CD4-positive, alpha-beta T cell treated with Interleukin-10 for 1 hour (primary cell): Measurements from ENCODE around the gene ZNF678.
A peak's percentile ranks its signal among the peaks of the same experiment; 100 is the strongest.
"Not testable (repeated sequence)": the region's sequence is repeated elsewhere in the genome, so short reads cannot be mapped to it uniquely, and the experiment has no call there.

Experiments used
- DNase-seq: peaks from one replicate; pipeline ENCODE4 v3.0.0-alpha.2; 2020

ZNF678 gene

DNA sequence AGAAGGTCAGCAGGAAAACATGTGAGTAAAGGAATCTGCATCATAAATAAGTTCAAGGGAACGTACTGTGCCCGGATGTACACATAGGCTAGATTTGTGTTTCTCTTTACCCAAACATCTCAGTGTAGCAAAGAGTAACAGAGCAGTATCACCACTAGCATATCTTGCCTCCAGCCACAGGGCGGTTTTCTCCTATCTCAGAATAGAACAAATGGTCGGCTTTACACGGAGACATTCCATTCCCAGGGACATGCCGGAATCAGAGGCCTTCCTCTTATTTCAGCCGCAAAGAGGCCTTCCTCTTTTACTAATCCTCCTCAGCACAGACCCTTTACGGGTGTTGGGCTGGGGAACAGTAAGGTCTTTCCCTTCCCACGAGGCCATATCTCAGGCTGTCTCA is 42.9 kb downstream of the ZNF678 start:
- not testable (repeated sequence) for DNase-seq

DNA sequence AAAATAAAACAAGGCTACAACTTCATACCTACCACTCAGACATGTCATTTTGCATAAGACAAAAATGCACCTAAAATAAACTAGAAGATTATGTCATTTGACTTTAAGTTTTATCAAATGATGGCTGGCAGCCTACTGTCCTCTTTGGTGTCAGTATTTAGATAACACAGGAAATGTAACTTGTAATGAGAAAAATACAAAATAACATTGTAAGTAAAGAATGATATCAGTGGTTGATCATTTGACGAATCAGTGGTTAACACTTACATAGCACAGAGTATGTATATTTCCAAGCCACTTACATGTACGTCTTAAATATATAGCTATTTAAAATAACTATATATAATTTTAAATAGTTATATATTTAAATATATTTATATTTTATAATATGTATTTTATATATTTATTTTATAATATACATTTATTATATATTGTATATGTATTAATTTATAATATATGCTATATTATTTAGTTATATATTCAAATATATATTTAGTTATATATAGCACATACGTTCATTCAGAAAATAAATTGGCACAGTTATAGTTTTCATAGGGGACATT is 44.1 kb downstream of the ZNF678 start:
- DNase-seq = peak; percentile 0

DNA sequence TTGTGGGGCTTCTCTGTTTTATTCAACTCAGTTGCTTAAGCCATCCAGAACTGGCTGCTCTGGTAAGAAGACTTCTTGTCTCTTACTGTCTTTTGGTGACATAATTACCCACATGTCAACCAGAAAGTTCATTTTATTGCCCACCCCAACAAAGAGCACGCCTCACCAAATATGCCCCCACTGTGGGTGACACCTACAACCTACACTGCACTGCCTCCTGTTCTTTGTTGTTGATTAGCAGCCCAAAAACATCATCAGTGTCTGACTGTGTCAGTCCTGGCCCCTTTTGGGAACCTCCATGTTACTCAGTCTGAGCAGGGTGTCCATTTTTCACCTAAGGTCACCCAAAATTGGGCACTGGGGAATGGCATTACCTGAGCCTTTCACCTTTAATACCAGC is 49.3 kb downstream of the ZNF678 start:
- no peak for DNase-seq

DNA sequence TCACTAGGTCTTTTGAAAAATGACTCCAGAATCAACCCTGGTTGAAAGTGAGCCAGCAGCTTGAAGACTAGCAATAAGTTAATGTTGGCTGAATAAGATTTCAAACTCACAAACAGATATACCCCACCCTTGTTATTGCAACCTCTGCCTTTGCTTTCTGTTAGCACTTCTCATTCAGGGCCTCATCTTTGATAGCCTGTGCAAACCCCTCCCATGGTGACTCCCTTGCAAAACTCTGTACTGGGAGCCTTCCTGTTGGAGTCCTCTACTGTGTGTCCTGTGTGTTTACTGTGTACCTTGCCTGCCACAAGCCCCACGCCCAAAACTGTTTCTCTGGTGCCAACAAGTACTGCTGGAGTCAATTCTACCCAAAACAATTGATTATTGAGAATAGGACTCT is 50.2 kb downstream of the ZNF678 start:
- DNase-seq = no peak

DNA sequence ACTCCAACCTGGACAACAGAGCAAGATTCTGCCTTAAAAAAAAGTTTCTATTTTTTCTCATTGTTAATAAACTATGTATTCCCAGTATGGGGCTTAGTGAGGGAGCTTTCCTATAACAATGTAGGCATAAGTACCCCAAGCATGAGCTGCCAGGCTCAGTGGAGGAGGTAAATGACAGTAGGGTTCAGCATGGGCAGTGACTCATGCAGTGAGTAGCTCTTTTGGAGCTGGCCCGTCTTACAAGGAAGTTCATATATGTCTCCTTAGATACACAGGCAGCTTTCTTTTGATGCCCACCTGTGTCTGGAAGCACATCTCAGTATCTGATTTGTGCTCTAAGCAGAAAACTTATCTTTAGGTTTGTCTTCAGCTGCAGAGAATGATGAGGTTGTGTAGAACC is 57.9 kb downstream of the ZNF678 start:
- no peak for DNase-seq

DNA sequence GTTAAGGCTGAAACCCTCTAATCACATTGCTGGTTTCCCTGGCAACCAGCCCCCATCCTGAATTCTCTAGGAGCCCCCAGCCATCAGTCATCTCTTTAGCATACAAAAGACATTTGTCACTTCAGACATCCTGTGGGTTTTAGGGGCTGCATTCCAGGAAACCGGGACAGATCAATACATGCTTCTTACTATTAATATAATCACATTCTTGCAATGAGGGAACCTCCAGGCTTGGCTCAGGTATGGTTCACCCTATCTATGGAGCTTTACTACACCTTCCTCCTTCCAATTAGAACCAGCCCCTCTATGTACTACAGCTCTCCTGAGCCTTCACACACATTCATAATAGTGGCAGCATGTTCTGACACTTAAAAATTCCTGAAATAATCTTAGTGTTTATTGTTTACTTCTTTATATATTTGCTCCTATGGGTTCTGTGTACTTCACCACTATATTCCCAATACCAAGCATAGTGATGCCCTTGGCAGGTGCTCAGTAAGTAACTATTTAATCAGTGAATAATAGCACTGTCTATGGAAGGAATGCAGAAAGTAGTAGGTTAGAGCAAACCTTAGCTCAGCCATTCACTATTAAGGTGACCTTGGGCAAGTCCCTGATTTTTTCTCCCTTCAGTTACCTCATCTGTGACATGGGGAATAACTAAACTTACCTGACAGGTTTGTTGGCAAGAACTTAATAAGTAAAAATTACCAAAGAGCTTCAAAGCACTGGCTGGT is 59.6 kb downstream of the ZNF678 start:
- DNase-seq = no peak

DNA sequence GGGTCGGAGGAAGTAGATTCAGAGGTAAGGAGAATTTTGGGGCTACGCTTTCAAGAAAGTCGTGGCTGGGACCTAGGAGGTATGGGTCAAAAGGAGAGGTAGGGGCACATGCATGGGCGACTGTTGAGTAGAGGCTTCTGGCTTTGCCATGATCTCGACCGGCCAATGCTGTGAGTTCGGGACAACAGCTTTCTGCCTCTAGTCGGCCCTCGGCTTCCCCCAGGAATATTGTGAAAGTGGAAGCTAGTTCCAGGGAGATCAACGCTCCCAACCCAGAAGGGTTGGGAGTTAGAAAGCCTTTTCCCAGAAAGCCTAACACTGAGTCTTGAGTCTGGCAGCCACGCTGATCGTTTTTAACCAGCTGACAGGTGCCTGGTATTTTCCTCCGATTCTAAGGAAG is 69.0 kb downstream of the ZNF678 start:
- no peak for DNase-seq

DNA sequence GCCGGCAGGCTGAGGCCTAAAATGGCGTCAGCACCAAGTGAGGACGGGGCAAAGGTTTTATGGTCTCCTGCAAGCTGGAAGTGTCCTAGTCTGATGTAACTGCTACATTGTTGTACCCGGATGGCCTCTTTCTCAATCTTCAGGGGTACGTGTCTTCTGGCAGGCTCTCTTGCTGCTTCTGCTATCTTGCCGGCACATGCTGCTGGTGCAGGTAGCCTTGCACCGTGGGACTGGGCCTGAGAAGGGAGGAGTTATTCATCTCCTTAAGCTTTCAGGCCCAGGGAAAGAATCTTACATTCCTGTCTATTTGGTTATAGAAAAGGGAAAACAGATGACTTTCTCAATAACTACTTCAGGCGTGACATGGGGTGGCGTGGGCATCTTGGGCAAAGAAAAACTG is 72.2 kb downstream of the ZNF678 start:
- DNase-seq = no peak

DNA sequence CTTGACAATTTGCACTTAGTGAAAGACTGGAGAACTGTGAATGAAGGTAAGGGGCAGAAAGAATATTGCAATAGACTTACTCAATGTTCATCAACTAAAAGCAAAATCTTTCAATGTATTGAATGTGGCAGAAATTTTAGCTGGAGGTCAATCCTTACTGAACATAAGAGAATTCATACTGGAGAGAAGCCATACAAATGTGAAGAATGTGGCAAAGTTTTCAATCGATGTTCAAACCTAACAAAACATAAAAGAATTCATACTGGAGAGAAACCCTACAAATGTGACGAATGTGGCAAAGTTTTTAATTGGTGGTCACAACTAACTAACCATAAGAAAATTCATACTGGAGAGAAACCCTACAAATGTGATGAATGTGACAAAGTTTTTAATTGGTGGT is 91.1 kb downstream of the ZNF678 start:
- DNase-seq = no peak

DNA sequence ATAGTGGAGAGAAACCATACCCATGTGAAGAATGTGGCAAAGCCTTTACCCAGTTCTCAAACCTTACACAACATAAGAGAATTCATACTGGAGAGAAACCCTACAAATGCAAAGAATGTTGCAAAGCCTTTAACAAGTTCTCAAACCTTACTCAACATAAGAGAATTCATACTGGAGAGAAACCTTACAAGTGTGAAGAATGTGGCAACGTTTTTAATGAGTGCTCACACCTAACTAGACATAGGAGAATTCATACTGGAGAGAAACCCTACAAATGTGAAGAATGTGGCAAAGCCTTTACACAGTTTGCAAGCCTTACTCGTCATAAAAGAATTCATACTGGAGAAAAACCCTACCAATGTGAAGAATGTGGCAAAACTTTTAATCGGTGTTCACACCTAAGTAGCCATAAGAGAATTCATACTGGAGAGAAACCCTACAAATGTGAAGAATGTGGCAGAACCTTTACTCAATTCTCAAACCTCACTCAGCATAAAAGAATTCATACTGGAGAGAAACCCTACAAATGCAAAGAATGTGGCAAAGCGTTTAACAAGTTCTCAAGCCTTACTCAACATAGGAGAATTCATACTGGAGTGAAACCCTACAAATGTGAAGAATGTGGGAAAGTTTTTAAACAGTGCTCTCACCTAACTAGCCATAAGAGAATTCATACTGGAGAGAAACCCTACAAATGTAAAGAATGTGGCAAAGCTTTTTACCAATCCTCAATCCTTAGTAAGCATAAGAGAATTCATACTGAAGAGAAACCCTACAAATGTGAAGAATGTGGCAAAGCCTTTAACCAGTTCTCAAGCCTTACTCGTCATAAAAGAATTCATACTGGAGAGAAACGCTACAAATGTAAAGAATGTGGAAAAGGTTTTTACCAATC is 91.7 kb downstream of the ZNF678 start:
- no peak for DNase-seq

DNA sequence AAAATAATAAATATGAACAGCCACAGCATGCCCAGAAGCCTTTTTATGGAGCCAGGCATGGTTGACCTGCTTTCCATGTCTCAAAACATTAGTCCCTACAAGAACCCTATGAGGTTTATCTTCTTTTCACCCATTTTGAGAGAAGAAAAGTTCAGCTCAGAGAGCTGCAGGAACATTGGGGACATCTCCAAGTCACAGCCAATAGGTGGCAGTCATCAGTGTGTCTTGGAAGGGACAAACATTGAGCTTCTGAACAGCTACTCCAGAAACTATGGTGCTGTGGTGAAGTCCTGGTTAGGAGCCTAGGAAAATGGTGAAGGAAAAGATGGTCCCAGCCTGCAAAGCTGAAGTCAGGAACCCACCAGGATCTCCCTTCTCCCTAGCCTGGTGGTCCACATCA is 98.1 kb downstream of the ZNF678 start:
- DNase-seq = no peak

DNA sequence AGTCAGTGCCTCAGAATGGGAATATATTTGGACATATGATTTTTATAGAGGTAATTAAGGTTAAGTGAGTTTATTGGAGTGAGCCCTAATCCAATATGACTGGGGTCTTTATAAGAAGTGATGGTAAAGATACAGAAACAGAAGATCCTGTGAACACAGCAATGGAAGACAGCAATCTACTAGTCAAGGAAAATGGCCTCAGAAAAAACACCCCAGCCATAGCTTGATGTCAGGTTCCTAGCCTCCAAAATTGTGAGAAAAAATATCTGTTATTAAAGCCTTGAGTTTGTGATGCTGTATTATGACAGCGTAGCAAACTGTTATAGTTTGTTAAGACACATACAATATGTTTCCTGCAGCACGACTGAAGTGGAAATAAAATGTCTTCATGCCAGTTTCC is 99.6 kb downstream of the ZNF678 start:
- DNase-seq = no peak

DNA sequence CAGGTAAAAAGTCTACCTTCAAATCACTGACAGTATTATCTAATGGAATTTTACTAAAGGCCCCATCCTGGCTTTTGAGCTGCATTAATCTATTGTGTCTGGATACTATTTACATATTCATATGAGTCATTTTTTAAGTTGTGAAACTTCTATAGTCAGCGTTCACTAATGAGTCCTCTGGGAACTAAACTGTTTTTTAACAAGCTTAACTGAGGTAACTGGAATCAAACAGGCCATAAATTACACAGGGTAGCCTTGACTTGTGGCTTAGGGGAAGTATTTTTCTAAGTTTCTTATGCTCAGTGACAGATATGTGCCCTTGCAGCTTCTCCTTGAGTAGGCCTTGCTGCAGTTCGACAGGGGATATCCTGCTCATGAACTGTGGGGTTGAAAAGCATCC is 102.9 kb downstream of the ZNF678 start:
- DNase-seq = no peak

DNA sequence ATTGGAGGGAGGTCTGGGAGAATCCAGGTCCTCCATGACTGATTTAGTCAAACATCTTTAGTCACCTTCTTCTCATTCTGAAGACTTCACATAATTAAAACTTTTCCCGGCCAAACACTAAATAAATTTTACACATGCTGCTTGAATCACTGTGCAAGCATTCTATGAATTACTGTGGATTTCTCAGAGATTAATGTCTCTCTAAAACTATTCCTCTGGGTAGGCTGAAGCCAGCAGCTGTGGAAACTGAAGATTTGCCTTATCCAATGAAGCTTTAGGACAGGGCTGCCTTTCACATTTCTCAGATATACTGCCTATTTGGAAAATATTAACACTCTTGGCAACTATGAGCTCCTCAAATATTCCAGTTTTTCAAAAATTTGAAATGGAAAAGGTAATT is 110.1 kb downstream of the ZNF678 start:
- no peak for DNase-seq

DNA sequence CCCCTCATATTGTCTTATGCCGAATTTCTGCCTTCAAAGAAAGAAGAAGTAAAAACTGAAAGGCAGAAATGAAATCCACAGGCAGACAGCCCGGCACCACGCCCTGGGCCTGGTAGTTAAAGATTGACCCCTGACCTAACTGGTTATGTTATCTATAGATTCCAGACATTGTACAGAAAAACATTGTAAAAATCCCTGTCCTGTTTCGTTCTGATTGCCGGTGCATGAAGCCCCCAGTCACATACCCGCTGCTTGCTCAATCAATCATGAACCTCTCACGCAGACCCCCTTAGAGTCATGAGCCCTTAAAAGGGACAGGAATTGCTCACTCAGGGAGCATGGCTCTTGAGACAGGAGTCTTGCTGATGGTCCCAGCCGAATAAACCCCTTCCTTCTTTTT is 122.5 kb downstream of the ZNF678 start:
- no peak for DNase-seq

DNA sequence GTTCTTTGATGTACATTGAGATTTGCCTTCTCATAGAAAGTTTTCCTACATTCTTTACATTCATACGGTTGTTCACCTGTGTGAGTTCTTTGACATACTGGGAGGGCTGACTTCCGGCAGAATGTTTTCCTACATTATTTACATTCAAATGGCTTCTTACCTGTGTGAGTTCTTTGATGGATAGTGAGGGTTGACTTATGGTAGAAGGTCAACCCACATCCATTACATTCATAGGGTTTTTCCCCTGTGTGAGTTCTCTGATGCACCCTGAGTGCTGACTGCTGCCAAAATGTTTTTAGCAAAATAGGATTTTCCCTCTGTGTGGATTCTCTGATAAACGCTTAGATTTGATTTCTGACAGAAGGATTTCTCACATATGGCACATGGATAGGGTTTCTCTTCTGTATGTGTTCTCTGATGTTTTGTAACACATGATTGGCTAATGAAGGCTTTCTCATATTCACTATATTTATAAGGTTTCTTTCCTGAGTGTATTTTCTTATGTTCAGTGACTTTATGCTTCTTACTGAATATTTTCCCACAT is 134.0 kb downstream of the ZNF678 start:
- no peak for DNase-seq

DNA sequence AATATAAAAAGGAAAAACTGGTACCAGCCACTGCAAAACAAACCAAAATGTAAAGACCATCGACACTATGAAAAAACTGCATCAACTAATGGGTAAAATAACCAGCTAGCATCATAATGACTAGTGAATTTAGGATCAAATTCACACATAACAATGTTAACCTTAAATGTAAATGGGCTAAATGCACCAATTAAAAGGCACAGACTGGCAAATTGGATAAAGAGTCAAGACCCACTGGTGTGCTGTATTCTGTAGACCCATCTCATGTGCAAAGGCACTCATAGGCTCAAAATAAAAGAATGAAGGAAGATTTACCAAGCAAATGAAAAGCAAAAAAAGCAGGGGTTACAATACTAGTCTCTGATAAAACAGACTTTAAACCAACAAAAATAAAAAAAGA is 138.3 kb downstream of the ZNF678 start:
- not testable (repeated sequence) for DNase-seq

DNA sequence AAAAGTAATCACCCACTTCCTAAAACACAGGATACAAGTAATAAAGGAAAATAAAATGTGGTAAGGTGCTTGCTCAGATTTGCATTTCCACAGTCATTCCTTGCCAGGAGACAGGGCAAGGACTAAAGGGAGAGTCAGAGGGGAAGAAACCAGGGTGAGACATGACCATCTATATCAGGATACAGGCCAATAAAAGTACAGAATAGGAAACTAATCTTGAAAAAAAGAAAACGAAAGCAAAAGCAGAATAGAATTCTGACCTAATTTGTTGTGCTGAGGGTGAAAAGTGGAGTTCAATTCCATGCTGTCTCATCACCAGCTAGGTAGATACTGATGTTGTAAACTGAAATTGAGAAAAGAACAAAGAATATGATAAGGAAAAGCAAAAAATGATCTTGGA is 144.5 kb downstream of the ZNF678 start:
- DNase-seq = no peak

DNA sequence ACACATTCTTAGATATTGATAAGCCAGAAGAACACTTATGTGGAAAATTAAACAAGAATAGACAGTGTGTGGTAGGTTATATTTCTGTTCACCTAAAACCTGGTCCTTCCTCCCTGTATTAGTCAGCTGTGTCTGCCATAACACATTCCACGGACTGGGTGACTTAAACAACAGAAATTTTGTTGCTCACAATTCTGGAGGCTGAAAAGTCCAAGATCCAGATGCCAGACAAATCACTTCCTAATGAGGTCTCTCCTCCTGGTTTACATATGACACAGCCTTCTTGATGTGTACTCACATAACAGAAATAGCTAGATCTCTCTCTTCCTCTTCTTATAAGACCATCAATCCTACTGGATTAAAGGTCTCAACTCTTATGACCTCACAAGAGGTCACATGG is 146.1 kb downstream of the ZNF678 start:
- no peak for DNase-seq

DNA sequence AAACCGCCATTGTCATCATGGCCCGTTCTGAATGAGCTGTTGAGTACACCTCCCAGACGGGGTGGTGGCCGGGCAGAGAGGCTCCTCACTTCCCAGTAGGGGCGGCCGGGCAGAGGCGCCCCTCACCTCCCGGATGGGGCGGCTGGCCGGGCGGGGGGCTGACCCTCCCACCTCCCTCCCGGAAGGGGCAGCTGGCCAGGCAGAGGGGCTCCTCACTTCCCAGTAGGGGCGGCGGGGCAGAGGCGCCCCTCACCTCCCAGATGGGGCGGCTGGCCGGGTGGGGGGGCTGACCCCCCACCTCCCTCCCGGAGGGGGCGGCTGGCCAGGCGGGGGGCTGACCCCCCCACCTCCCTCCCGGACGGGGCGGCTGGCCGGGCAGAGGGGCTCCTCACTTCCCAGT is 147.1 kb downstream of the ZNF678 start:
- not testable (repeated sequence) for DNase-seq

DNA sequence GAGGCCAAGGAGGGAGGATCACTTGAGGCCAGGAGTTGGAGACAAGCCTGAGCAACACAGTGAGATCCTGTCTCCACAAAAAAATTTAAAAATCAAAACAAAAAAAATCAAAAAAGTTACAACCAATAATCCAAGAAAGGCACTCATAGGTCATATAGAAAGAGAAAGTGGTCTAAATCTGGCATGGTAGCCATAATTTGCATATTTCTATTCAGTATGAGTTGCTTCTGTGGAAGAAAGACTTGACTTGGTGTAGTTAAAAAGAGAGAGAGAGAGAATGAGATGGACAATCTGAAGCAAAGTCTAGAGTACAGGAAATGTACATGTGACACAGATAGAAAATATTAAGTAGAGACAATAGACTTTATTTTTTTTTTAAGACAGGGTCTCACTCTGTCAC is 149.3 kb downstream of the ZNF678 start:
- DNase-seq = no peak

DNA sequence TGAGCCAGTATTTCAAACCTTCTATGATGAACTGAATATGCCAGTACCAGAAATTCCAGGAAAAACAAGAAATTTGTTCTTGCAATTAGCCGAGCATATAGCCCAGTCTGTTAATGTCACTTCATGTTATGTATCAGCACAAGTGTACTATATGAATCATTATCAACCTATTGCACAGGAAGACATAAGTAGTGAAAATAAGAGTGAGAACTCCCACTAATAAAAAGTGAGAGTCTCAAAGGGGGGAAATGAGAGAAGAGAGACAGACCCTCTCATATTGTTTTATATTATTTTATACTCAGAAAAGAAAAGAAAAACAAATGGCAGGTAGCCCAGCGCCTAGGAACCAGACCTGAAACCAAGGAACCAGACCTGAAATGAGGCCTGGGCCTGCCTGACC is 155.6 kb downstream of the ZNF678 start:
- no peak for DNase-seq

DNA sequence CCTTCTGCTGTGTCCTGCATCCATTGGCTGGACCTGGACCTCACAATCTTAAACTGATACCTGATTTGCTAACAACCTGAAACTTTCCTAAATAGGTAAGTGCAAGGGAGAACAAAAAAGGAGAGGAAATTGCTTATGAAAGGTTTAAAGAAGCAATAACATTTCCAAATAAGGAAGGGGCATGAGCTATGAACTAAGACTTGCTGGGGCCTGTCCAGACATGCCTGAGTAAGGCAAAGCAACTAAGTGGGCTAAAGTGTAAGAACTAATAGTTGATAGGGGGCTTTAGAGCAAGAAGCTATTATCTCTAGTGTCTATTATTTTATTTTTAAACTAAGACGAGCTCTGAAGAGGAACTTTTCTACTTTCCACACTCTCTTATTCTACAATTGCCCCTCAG is 160.1 kb downstream of the ZNF678 start:
- no peak for DNase-seq

DNA sequence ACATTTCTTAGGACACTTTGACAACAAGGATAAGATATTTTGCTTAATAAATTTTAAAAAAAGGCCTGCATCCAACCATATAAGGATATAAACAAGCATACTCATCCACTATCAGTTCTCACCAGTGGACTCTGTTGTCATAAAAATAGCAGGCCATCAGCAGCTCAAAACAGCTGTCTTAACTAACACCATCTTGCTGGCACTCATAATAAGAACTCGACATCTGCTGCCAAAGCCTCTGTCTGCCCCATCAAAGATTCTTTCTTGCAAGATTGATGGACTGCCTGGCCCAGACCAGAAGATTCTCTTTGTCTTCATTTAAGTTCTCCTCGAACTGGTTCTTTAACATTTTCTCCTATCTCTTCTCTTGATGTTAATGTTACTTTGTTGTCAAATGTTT is 161.7 kb downstream of the ZNF678 start:
- DNase-seq = no peak
